NCI-H2227 (cell line): Measurements from ENCODE around the gene NPR1.
"Not testable (repeated sequence)": the region's sequence is repeated elsewhere in the genome, so short reads cannot be mapped to it uniquely, and the experiment has no call there.

Experiments
- DNase-seq: peaks from one replicate; lab custom pipeline; 2025; ENCODE audit not compliant: unreplicated experiment; lab: John Stamatoyannopoulos, UW

NPR1 gene

GRCh38 chr1:153679337-153680119 lies 1.0 kb downstream of the NPR1 start:
- peak; percentile 34 for DNase-seq

DNA sequence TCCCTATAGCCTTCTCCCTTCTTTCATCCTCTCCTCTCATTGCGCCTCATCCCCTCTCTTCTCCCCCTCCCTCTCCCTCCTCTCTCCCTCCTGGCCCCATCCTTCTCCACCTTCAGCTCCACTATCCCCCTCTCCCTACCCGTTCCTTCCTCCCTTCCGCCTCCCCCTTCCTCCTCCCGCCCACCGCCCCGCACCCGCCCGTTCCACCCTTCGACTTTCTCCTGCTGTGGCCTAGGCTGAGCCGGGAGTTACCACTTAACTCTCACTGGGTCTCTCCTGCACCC lies 1.6 kb downstream of the NPR1 start:
- DNase-seq = no peak

GRCh38 chr1:153682730-153683129 lies 4.2 kb downstream of the NPR1 start:
- DNase-seq = no peak

DNA sequence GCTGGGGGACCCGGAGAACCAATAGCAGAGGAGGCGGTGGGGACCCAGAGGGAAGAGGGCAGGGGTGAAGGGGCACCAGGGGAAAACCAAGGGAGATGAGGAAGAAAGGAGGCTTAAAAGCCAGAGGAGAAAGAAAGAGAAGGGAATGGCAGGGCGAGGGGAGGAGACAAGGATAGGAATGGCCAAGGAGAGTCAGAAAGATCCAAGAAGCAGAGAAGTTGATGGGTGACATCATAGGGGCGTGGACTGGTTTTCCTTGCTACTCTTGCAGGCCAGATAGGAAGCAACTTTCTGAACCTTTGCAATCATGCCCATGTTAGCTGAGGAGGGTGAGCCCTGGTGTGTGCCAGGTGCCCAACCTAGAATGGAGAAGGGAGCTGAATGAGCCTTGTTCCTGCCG lies 5.4 kb downstream of the NPR1 start:
- DNase-seq = no peak

- no peak for DNase-seq
These were observed 6.4 kb downstream of the NPR1 start for GRCh38 chr1:153684892-153685291.

DNA sequence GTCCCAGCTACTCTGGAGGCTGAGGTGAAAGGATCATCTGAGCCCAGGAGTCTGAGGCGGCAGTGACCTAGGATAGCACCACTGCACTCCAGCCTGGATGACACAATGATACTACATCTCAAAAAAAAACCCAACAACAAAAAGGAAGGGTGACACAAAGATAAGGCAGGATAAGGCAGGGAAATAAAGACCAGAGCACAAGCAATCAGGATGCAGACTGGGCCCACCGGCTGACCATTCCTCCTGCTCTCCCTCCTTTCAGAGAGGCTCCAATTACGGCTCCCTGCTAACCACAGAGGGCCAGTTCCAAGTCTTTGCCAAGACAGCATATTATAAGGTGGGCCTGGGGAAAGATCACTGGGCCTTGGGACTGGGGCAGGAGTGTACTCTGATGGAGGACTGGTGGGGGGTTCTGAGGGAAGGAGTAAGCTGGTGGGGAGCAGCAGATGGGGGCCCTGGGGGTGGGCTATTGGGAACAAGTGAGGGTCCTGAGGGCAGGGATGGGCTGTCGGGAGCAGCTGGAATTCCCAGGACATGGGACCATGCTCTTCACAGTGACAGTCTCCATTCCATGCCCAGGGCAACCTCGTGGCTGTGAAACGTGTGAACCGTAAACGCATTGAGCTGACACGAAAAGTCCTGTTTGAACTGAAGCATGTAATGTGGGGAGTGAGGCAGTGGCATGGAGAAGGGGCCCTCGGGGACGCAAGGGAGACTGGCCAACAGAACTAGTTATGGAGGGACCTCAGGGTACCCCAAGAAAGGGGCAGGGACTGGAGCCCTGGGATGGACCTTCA lies 7.3 kb downstream of the NPR1 start:
- DNase-seq = no peak

DNA sequence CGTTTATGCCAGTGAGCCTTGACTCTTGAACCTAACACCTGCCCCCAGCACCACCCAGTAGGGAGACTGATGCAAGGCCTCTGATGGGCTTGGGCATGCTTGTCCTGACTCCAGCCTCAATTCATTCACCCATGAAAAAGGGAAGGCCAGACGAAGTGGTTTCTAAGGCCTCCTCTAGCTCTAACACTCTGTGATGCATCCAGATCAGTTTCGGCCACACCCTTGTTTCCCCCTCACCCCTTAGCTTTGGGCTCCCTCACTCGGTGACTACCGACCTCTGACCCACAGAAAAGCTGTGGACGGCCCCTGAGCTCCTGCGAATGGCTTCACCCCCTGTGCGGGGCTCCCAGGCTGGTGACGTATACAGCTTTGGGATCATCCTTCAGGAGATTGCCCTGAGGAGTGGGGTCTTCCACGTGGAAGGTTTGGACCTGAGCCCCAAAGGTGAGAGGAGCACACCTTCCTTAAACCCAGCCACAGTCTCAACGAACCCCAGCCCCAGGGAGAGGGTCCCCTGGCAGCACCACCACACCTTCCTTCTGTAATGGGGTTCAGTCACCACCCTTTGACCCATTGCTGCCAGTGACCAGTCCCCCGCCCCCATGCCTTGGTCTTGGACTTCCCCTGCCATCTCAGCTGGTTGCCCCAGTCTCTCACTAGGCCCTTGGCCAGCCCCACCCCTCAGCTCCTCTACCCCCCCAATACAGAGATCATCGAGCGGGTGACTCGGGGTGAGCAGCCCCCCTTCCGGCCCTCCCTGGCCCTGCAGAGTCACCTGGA lies 9.0 kb downstream of the NPR1 start:
- DNase-seq = no peak

DNA sequence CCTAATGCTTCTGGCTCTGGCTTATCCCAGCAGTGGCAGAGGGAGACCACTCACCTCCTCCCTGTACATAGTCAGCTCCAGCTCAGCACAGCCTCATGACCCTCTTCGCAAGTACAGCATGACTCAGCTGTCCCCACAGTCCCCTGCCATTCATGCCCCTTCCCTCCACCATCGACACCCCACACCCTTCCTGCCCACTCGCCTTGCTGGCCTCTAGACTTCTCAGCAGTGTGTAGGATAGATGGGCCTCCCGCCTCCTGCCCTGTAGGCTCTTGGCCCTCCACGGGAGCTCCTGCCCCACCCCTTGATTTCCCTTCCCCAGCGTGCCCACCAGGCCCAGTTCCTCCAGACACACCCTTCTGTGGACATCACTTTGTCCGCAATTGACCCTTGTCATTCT lies 9.8 kb downstream of the NPR1 start:
- DNase-seq = no peak

DNA sequence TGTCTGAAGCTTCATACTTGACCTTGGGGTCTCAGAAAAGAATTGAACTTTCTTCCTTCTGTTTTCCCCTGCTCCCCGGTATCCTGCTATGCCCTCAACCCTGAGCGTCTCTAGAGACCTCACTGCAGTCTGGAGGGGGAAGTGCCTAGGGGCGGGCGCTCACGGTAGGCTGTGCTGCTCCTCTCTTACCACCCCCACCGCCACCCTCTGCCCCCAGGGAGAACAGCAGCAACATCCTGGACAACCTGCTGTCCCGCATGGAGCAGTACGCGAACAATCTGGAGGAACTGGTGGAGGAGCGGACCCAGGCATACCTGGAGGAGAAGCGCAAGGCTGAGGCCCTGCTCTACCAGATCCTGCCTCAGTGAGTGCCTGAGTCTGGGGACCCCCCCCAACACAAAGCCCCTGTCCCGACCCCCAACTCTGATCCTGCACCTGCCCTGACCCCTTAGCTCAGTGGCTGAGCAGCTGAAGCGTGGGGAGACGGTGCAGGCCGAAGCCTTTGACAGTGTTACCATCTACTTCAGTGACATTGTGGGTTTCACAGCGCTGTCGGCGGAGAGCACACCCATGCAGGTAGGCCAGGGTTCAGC lies 10.3 kb downstream of the NPR1 start:
- DNase-seq = no peak

- no peak for DNase-seq
These were observed 15.0 kb downstream of the NPR1 start for GRCh38 chr1:153693466-153693865.

GRCh38 chr1:153696741-153697140 lies 18.3 kb downstream of the NPR1 start:
- no peak for DNase-seq

DNA sequence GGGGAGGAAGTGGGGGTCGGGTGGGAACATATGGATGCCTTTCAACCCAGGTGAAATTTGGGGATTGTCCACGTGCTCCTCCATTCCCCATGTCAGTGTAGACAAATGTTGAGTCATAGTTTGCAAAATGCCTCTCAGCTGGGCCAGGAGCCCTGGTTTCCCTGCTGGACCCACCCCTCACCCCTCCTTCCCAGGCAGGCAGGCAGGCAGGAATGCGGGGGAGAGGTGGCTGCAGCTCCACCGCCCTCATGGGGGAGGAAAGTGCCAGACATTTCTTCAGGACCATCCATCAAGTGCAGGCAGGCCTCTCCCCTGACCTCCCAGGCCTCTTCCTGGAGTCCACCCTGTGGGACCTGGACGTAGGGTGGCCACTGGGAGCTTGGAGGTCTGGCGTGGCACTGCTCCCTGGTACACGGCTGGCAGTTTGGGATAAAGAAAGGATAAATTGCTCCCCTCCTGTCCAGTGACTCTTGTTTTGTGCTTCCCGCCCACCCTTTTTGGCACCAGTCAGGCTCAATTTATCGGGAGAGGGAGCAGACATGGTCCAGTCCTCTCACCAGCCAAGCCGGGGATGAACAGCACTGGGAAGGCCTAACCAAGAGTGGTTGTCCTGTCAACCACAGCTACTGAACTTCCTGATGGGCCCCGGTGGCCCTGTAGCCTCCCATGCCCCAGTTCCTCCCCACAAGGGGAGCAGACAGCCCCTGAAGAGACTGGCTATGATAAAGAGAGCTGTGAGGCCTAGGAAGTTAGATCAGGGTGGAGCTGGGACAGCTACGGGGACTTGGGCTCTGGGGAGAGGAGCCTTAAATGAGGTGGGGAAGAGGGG lies 18.9 kb downstream of the NPR1 start:
- DNase-seq = no peak

- peak; percentile 76 for DNase-seq
These were observed 19.8 kb downstream of the NPR1 start for GRCh38 chr1:153698020-153698922.

DNA sequence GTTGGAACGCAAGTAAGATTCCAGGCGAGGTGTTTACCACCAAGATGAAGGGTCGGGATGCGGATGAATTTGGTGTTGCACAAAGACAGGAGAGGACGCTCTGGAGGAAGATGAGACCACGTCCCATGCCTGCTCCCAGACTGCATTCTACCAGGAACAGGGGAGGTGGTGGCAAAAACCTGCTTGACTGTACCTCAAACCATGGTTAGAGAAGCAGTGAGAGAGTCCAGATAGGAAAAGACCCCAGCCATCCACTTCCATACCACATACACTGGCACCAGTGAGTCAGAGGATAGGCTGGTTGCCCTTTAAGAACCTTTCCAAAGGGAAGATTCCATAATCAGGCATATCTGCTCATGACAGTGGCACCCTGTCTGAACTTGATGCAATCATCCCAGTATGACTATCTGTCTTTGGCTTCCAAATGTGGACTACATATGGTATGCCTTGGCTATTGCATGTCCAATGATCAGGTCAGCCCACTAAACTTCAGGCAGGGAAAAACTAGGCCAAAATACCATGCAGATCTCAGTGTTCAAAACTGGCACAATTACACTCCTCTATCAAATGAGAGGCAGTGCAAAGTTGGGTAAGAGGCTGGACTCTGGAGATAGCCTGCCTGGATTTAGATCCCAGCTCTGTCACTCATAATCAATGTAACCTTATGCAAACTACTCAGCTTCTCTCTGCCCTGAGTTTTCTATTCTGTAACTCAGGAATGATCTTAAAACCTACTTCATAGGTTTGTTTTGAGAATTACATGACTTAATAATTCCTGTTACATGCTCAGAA lies 20.6 kb downstream of the NPR1 start:
- no peak for DNase-seq

- no peak for DNase-seq
These were observed 21.3 kb downstream of the NPR1 start for GRCh38 chr1:153699768-153700167.

DNA sequence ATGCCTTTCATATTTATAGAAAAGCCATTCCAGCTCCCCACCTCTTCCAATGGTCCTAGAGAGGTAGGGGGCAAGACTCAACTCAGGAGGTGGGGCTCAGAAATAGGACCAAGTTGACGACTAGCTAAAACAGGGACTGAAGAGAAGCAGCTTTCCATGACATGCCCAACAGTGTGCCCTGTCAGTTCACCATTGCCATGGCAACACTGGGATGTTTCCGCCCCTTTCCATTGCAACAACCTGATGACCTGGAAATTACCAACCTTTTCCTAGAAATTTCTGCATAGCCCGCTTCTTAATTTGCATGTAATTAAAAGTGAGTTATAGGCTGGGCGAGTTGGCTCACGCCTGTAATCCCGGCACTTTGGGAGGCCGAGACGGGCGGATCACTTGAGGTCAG lies 27.0 kb downstream of the NPR1 start:
- DNase-seq = no peak

DNA sequence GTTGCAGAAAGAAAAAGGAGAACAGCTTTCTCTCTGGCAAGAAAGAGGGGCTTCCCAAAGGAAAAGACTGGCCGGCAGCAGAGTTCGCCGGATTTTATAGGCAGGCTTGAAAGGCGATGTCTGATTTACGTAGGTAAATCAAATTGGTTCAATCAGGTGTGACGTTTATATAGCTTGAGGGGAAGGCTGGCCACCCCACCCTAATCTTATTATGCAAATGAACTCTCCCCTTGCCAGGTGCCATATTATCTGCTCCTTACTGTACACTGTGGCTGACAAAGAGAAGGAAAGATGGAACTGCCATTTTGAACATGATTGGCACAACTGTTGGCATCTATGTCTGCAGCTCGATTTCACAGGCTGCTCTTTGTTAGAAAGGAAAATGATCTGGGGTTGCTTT lies 32.5 kb downstream of the NPR1 start:
- DNase-seq = no peak

DNA sequence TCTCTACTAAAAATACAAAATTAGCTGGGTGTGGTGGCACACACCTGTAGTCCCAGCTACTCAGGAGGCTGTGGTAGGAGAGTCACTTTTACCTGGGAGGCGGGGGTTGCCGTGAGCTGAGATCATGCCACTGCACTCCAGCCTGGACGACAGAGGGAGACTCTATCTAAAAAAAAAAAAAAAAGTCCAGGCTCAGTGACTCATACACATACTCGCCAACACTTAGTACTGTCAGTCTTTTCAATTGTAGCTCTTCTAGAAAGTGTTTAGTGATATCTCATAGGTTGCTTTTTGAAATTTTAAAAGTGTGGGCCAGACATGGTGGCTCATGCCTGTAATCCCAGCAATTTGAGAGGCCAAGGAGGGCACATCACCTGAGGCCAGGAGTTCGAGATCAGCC lies 37.7 kb downstream of the NPR1 start:
- not testable (repeated sequence) for DNase-seq

DNA sequence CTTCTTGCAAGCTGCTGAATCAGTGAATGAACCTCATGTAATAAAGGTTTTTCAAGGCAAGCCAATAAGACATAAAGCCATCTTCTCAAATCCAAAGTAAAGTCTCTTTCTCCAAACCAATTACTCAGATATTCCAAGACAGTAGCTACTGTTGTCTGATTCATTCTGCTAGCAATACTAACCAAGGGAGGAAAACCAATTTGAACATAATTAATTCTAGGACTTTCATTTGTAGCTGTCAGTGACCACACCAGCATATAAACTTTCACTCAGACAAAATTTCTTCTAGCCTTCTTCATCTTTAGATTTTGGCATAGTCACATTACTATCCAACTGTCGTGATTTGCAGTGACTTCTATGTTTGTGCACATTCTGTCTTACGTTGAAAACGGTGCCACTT lies 38.8 kb downstream of the NPR1 start:
- DNase-seq = no peak
